Calu3 (cell line): Measurements from ENCODE around the gene ARHGEF4. TPM values are rescaled to one million over a fixed set of nuclear protein-coding genes. Genes with fewer than 3 reads are reported as not detected.

Experiments
- BruUV-seq: library from RNA; stranded (reverse); fragments of 400-500 nt; replicated peaks from 2 replicates; lab custom pipeline; 2021; lab: Mats Ljungman, UMichigan
- CTCF ChIA-PET: fragments of 300-600 bp; sonication (Branson Sonifier 250); formaldehyde crosslinking; loops from one replicate; lab custom pipeline; 2022; ENCODE audit warnings: antibody characterized with exemption; lab: Charles Lee
- DNase-seq: peaks from one replicate; pipeline ENCODE4 v3.0.0; 2022
- H3K27ac Mint-ChIP-seq: one replicate; pipeline ENCODE4 v1.8.0; 2022; ENCODE audit warnings: mixed read lengths; ENCODE audit not compliant: unreplicated experiment
- H3K27me3 Mint-ChIP-seq: one replicate; pipeline ENCODE4 v1.8.0; 2022; ENCODE audit warnings: mixed read lengths; ENCODE audit not compliant: unreplicated experiment
- H3K36me3 Mint-ChIP-seq: one replicate; pipeline ENCODE4 v1.8.0; 2022; ENCODE audit warnings: mild to moderate bottlenecking, moderate library complexity, mixed read lengths; ENCODE audit not compliant: insufficient read depth, unreplicated experiment
- H3K4me1 Mint-ChIP-seq: one replicate; pipeline ENCODE4 v1.8.0; 2022; ENCODE audit warnings: mild to moderate bottlenecking, low read depth, mixed read lengths; ENCODE audit not compliant: unreplicated experiment
- H3K4me3 Mint-ChIP-seq: one replicate; pipeline ENCODE4 v1.8.0; 2022; ENCODE audit warnings: mild to moderate bottlenecking, low read depth, moderate library complexity, mixed read lengths; ENCODE audit not compliant: unreplicated experiment
- H3K9me3 Mint-ChIP-seq: one replicate; pipeline ENCODE4 v1.8.0; 2022; ENCODE audit warnings: low read depth, mixed read lengths; ENCODE audit not compliant: unreplicated experiment
- CTCF ChIP-seq: fragments of 200-600 bp; IDR thresholded peaks from one replicate; pipeline ENCODE4 v1.8.0; 2022; ENCODE audit warnings: antibody characterized with exemption; ENCODE audit not compliant: unreplicated experiment
- intact Hi-C: fragments of 100-400 bp; cut with micrococcal nuclease; formaldehyde crosslinking; loops from one replicate; pipeline ENCODE4 v1.10.0; 2022; ENCODE audit not compliant: unreplicated experiment
- total RNA-seq: library from RNA; stranded (reverse); gene quantifications from 2 replicates; pipeline ENCODE4 v1.2.3, GENCODE V29; 2022

Gene ARHGEF4
- total RNA-seq, 1 experiment from 2014 or later: 8.8 TPM

- CTCF ChIA-PET: no interaction called here
- TF ChIP-seq CTCF: no peak
- no peaks in the 10 kb centered on the region for H3K27me3 Mint-ChIP-seq
- H3K27ac Mint-ChIP-seq: no peak overlapping the region
- peaks cover 54% of the 10 kb centered on the region for H3K36me3 Mint-ChIP-seq
- DNase-seq: no peak
- BruUV-seq: no TSS peak
- H3K9me3 Mint-ChIP-seq: no peaks in the 10 kb centered on the region
- no peaks in the 10 kb centered on the region for H3K4me1 Mint-ChIP-seq
- H3K4me3 Mint-ChIP-seq: no peak overlapping the region
- intact Hi-C loops: no loop called here
Measured at GRCh38 chr2:131046918-131047652, 210.4 kb downstream of the ARHGEF4 start.

GRCh38 chr2:131047920-131048560, 211.3 kb downstream of the ARHGEF4 start:
- H3K36me3 Mint-ChIP-seq: peaks cover 62% of the 10 kb centered on the region
- H3K27ac Mint-ChIP-seq: peak overlapping the region; percentile 17
- DNase-seq: no peak
- no peaks in the 10 kb centered on the region for H3K4me1 Mint-ChIP-seq
- intact Hi-C loops: no loop called here
- no TSS peak for BruUV-seq
- no peak overlapping the region for H3K4me3 Mint-ChIP-seq
- CTCF ChIA-PET: no interaction called here
- no peak for TF ChIP-seq CTCF
- no peaks in the 10 kb centered on the region for H3K9me3 Mint-ChIP-seq
- no peaks in the 10 kb centered on the region for H3K27me3 Mint-ChIP-seq

- H3K36me3 Mint-ChIP-seq: peaks cover 67% of the 10 kb centered on the region
- peak overlapping the region; percentile 17 for H3K27ac Mint-ChIP-seq
- intact Hi-C loops: no loop called here
- no peak for DNase-seq
- no peak overlapping the region for H3K4me3 Mint-ChIP-seq
- no peaks in the 10 kb centered on the region for H3K4me1 Mint-ChIP-seq
- CTCF ChIA-PET: no interaction called here
- no peak for TF ChIP-seq CTCF
- H3K9me3 Mint-ChIP-seq: no peaks in the 10 kb centered on the region
- H3K27me3 Mint-ChIP-seq: no peaks in the 10 kb centered on the region
- BruUV-seq: no TSS peak
Measured at GRCh38 chr2:131048641-131049040, 211.9 kb downstream of the ARHGEF4 start.

- H3K27ac Mint-ChIP-seq: no peak overlapping the region
- CTCF ChIA-PET: no interaction called here
Measured at GRCh38 chr2:131049150-131049718, 212.5 kb downstream of the ARHGEF4 start.

More at GRCh38 chr2:131049150-131049718, 212.5 kb downstream of the ARHGEF4 start:
- Mint-ChIP-seq H3K4me3 (no peak overlapping the region), H3K4me1 (no peaks in the 10 kb centered on the region), H3K36me3 (peaks cover 70% of the 10 kb centered on the region), H3K9me3 (no peaks in the 10 kb centered on the region), H3K27me3 (no peaks in the 10 kb centered on the region)
- BruUV-seq: no TSS peak
- intact Hi-C loops: no loop called here
- TF ChIP-seq CTCF: no peak
- no peak for DNase-seq
